ENCODE results near the gene STPG3. TPM values are rescaled to one million over a fixed set of nuclear protein-coding genes. Genes with fewer than 3 reads are reported as not detected.

Gene STPG3
- total and polyA plus RNA-seq, 2 of the 13 experiments (the other 11 are each of a cell fraction or from before 2014, with no cell fraction given) = not detected

GRCh38 chr9:137262909-137263285, 11.8 kb downstream of the STPG3 start:
- no peak for FAIRE-seq
- H4K20me1 ChIP-seq (ENCODE audit: insufficient read depth, low read length) = no peaks in the 10 kb centered on the region; the same call in 1 of the 2 replicates
- no peak for ATAC-seq
- H3K27me3 ChIP-seq (ENCODE audit: control insufficient read depth in 1 of 2, insufficient read depth in 2 of 2, low read length in 2 of 2) = no peaks in the 10 kb centered on the region
- no peak overlapping the region for H3K4me3 ChIP-seq (replicated peaks in 1 of 3; ENCODE audit: insufficient read depth in 1 of 3, low read depth in 2 of 3, low read length in 3 of 3)
- in situ Hi-C loops (cut with HindIII; ENCODE audit: extremely low pct_ligation_motif_present, low pct_unique_long_range_greater_than_20kb) (no loop called here), intact Hi-C loops (cut with micrococcal nuclease; ENCODE audit: unreplicated experiment) (no loop called here)
- WGBS (ENCODE audit: low lambda C conversion rate) = 91% methylated on average over 22 of the region's 24 CpGs
- no peaks in the 10 kb centered on the region for H3K79me2 ChIP-seq (ENCODE audit: insufficient read depth, low read length)
- H3K9ac ChIP-seq (ENCODE audit: insufficient read depth, low read depth, low read length) = no peak overlapping the region
- no peaks in the 10 kb centered on the region for H3K9me3 ChIP-seq (ENCODE audit: low read length)
- BruUV-seq (replicated peaks) = no TSS peak
- POLR2A ChIA-PET = interaction anchor here (2.7 to 14.2 kb wide), 2 partner anchors 14 to 20 kb away, joined by 18 to 317 read pairs; partner anchors contain the start of genes TOR4A and TUBB4B
- no peak for DNase-seq (ENCODE audit: low spot score)
- H3K27ac ChIP-seq (ENCODE audit: extremely low read length, insufficient read depth, low read length) = no peak overlapping the region
- CTCF ChIA-PET (ENCODE audit: low intra/inter-chr PET ratio, low total read pairs) = interaction anchor here (0.9 to 2.1 kb wide), 2 partner anchors 26 to 74 kb away, joined by 3 to 13 read pairs; partner anchors contain the start of genes ANAPC2 and SSNA1
- peaks cover 13 to 20% of the 10 kb centered on the region in 2 experiments; a peak in 4 of 5 replicates for H3K36me3 ChIP-seq (replicated peaks in 1 of 2; ENCODE audit: control insufficient read depth in 1 of 2, insufficient read depth in 2 of 2, low read length in 2 of 2)
- TF ChIP-seq RXRA (CRISPR knock-in tag; IDR thresholded peaks at IDR 0.05) (no peak), RBFOX2 (IDR thresholded peaks at IDR 0.05; ENCODE audit: low read depth, low read length) (peak; percentile 64; the same call in 1 of the 2 replicates), ZNF768 (CRISPR knock-in tag; IDR thresholded peaks at IDR 0.05) (peak; percentile 17; the same call in 1 of the 2 replicates), AGO2 (optimal IDR thresholded peaks at IDR 0.05; ENCODE audit: low read depth, low read length) (peak; percentile 85)
- no peak overlapping the region for H3K4me2 ChIP-seq (ENCODE audit: low read depth, low read length)
- H3K4me1 ChIP-seq (ENCODE audit: insufficient read depth, low read length) = peaks cover 8% of the 10 kb centered on the region
- no peak overlapping the region for H2AFZ ChIP-seq (ENCODE audit: low read length)

GRCh38 chr9:137263506-137263905, 12.4 kb downstream of the STPG3 start:
- no peak overlapping the region for H3K27ac ChIP-seq (ENCODE audit: extremely low read length, insufficient read depth, low read length)
- 0 out of 2 replicates have a peak, but pooled peaks have one; percentile 32 for TF ChIP-seq HNF4A (CRISPR knock-in tag; IDR thresholded peaks at IDR 0.05)
- TF ChIP-seq, protein P1, sequence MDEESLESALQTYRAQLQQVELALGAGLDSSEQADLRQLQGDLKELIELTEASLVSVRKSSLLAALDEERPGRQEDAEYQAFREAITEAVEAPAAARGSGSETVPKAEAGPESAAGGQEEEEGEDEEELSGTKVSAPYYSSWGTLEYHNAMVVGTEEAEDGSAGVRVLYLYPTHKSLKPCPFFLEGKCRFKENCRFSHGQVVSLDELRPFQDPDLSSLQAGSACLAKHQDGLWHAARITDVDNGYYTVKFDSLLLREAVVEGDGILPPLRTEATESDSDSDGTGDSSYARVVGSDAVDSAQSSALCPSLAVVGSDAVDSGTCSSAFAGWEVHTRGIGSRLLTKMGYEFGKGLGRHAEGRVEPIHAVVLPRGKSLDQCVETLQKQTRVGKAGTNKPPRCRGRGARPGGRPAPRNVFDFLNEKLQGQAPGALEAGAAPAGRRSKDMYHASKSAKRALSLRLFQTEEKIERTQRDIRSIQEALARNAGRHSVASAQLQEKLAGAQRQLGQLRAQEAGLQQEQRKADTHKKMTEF (CRISPR knock-in tag; IDR thresholded peaks at IDR 0.05) = no peak
- H3K4me2 ChIP-seq (ENCODE audit: low read depth, low read length) = no peak overlapping the region
- BruUV-seq (replicated peaks) = no TSS peak
- CTCF ChIA-PET (ENCODE audit: low intra/inter-chr PET ratio, low total read pairs) = interaction anchor here (2.1 kb wide), 1 partner anchor 27 kb away, joined by 13 read pairs; no protein-coding TSS in a partner anchor
- H3K79me2 ChIP-seq (ENCODE audit: insufficient read depth, low read length) = no peaks in the 10 kb centered on the region
- DNase-seq (ENCODE audit: low spot score) = no peak
- WGBS (ENCODE audit: low lambda C conversion rate) = 68% methylated on average over 10 of the region's 10 CpGs
- H3K36me3 ChIP-seq (replicated peaks in 1 of 2; ENCODE audit: control insufficient read depth in 1 of 2, insufficient read depth in 2 of 2, low read length in 2 of 2) = peaks cover 9 to 16% of the 10 kb centered on the region in 2 experiments; a peak in 4 of 5 replicates
- ATAC-seq = no peak
- no peak overlapping the region for H3K9ac ChIP-seq (ENCODE audit: insufficient read depth, low read depth, low read length)
- intact Hi-C loops (cut with micrococcal nuclease; ENCODE audit: unreplicated experiment) (no loop called here), in situ Hi-C loops (cut with HindIII; ENCODE audit: extremely low pct_ligation_motif_present, low pct_unique_long_range_greater_than_20kb) (no loop called here)
- H3K4me1 ChIP-seq (ENCODE audit: insufficient read depth, low read length) = peaks cover 14% of the 10 kb centered on the region
- no peaks in the 10 kb centered on the region for H3K27me3 ChIP-seq (ENCODE audit: control insufficient read depth in 1 of 2, insufficient read depth in 2 of 2, low read length in 2 of 2)
- no peaks in the 10 kb centered on the region for H3K9me3 ChIP-seq (ENCODE audit: low read length)
- H4K20me1 ChIP-seq (ENCODE audit: insufficient read depth, low read length) = no peaks in the 10 kb centered on the region; the same call in 1 of the 2 replicates
- H3K4me3 ChIP-seq (replicated peaks in 1 of 3; ENCODE audit: insufficient read depth in 1 of 3, low read depth in 2 of 3, low read length in 3 of 3) = no peak overlapping the region
- no peak for FAIRE-seq
- POLR2A ChIA-PET = interaction anchor here (0.9 kb wide), 1 partner anchor 22 kb away, joined by 4 read pairs; the partner anchor contains the start of gene TUBB4B
- H2AFZ ChIP-seq (ENCODE audit: low read length) = no peak overlapping the region

All from HepG2 (cell line).